Type B pancreatic cell (in vitro differentiated cells): ENCODE data around the gene CERT1. TPM values are rescaled to one million over a fixed set of nuclear protein-coding genes. Genes with fewer than 3 reads are reported as not detected.

Experiments
- DNase-seq: peaks from one replicate; pipeline ENCODE4 v3.0.0; 2021; ENCODE audit warnings: mixed read lengths; ENCODE audit not compliant: unreplicated experiment; ENCODE audit errors: extremely low spot score
- H3K27ac Mint-ChIP-seq: 2 replicates; pipeline ENCODE4 v1.8.0; 2021; ENCODE audit warnings: mild to moderate bottlenecking, mixed read lengths
- H3K27me3 Mint-ChIP-seq: 2 replicates; pipeline ENCODE4 v1.8.0; 2021; ENCODE audit warnings: mixed read lengths
- H3K36me3 Mint-ChIP-seq: 2 replicates; pipeline ENCODE4 v1.8.0; 2021; ENCODE audit warnings: mixed read lengths
- H3K4me1 Mint-ChIP-seq: one replicate; pipeline ENCODE4 v1.8.0; 2021; ENCODE audit warnings: mixed read lengths; ENCODE audit not compliant: unreplicated experiment
- H3K4me3 Mint-ChIP-seq: 2 replicates; pipeline ENCODE4 v1.8.0; 2021; ENCODE audit warnings: mild to moderate bottlenecking, mixed read lengths
- H3K9me3 Mint-ChIP-seq: 2 replicates; pipeline ENCODE4 v1.8.0; 2021; ENCODE audit warnings: mixed read lengths
- total RNA-seq: library from RNA; stranded (reverse); gene quantifications from 2 replicates; pipeline ENCODE4 v1.2.1, GENCODE V29; 2021; ENCODE audit warnings: low replicate concordance
- TF ChIP-seq, protein P1 (sequence below): fragments of 200-600 bp; sonication (generic); conservative IDR thresholded peaks from 2 replicates; pipeline ENCODE4 v1.5.0; 2021; ENCODE audit warnings: antibody characterized with exemption, mild to moderate bottlenecking

The CERT1 gene
- total RNA-seq, 1 donor from 2014 or later: 55.6 TPM

DNA sequence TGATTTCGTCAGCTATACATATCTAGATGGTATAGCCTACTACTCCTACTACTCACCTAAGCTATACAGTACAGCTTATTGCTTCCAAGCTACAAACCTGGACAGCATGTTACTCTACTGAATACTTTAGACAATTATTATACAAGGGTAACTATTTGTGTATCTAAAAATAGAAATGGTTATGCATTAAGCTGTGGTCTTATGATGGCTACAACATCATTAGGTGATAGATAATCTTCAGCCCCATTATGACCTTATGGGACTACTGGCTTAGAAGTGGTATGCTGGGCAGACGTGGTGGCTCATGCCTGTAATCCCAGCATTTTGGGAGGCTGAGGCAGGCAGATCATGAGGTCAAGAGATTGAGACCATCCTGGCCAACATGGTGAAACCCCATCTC lies 40.2 kb downstream of the CERT1 start:
- no peak overlapping the region for H3K4me3 Mint-ChIP-seq
- peaks cover 3% of the 10 kb centered on the region for H3K9me3 Mint-ChIP-seq
- no peaks in the 10 kb centered on the region for H3K27me3 Mint-ChIP-seq
- H3K27ac Mint-ChIP-seq: no peak overlapping the region
- H3K4me1 Mint-ChIP-seq: peaks cover 15% of the 10 kb centered on the region
- DNase-seq: no peak
- TF ChIP-seq, protein P1, sequence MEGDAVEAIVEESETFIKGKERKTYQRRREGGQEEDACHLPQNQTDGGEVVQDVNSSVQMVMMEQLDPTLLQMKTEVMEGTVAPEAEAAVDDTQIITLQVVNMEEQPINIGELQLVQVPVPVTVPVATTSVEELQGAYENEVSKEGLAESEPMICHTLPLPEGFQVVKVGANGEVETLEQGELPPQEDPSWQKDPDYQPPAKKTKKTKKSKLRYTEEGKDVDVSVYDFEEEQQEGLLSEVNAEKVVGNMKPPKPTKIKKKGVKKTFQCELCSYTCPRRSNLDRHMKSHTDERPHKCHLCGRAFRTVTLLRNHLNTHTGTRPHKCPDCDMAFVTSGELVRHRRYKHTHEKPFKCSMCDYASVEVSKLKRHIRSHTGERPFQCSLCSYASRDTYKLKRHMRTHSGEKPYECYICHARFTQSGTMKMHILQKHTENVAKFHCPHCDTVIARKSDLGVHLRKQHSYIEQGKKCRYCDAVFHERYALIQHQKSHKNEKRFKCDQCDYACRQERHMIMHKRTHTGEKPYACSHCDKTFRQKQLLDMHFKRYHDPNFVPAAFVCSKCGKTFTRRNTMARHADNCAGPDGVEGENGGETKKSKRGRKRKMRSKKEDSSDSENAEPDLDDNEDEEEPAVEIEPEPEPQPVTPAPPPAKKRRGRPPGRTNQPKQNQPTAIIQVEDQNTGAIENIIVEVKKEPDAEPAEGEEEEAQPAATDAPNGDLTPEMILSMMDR: no peak
- peaks cover 24% of the 10 kb centered on the region for H3K36me3 Mint-ChIP-seq

DNA sequence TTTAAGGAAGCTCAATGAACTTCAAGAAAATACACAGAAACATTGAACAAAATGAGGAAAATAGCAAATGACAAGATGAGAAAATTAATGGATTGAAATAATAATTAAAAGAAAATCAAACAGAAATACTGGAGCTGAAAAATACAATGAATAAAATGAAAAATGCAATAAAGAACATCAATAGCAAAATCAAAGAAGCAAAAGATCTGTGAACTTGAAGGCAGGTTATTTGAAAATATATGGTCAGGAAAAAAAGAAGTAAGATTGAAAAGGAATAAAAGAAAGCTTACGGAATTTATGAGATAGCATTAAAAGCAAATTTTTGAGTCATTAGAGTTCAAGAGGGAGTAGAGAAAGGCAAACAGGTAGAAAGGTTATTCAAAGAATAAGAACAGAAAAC lies 42.4 kb downstream of the CERT1 start:
- H3K4me3 Mint-ChIP-seq: no peak overlapping the region
- H3K27ac Mint-ChIP-seq: no peak overlapping the region
- TF ChIP-seq, protein P1: no peak
- H3K4me1 Mint-ChIP-seq: peaks cover 26% of the 10 kb centered on the region
- H3K27me3 Mint-ChIP-seq: no peaks in the 10 kb centered on the region
- DNase-seq: no peak
- H3K36me3 Mint-ChIP-seq: peaks cover 27% of the 10 kb centered on the region
- H3K9me3 Mint-ChIP-seq: peaks cover 3% of the 10 kb centered on the region

DNA sequence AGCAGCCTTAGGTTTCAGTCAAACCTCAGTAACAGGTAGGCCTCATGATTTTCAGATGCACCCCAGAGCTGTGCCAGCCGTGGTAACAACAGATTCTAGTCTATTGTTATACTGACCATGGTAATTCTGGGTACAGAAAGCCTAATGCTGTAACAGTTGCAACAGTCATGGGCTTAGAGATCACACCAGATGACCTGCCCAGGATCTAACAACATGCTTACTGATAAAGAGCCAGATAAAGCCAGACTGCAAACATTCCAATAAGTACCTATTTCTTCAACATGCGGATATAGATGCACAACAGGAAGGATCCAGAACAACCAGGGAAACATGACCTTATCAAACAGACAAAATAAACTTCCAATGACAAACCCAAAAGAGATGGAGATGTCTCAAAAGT lies 42.8 kb downstream of the CERT1 start:
- Mint-ChIP-seq H3K9me3 (peaks cover 3% of the 10 kb centered on the region), H3K4me3 (no peak overlapping the region), H3K36me3 (peaks cover 27% of the 10 kb centered on the region), H3K27me3 (no peaks in the 10 kb centered on the region), H3K4me1 (peaks cover 31% of the 10 kb centered on the region), H3K27ac (no peak overlapping the region)
- no peak for DNase-seq
- TF ChIP-seq, protein P1: no peak

DNA sequence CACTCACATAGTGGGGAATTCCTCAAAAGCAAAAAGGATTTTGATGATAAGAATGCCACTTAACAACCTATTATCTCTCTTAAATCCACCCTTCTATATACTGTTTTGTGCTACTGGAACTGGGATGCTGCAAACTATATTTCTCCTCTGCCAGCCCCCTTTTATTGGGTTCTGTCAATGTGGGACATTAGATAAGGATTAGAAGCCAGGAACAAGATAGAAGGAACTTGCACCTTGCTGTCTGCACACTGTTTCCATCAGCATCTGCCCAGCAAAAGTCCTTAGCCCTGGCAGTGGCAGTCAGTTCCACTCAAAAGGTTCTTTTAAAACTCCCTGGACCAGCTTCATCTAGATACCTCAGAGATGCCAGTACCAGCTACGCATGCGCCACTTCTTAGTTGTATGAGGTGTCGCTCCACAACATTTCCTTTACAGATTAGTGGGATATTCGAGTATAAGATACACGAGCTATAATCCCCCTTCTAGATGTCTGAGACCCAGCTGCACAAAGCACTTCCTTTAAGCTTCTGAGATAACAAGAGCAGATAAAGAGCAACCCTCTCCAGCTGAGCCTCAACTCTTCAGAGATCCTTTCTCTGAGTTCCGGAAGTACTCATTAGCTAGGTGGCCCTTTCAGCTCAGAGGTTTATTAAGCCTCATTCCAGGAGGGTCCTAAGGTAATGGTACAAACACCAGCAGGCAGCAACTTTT lies 45.3 kb downstream of the CERT1 start:
- no peak for DNase-seq
- H3K27ac Mint-ChIP-seq: no peak overlapping the region
- peaks cover 30% of the 10 kb centered on the region for H3K36me3 Mint-ChIP-seq
- peaks cover 7% of the 10 kb centered on the region for H3K9me3 Mint-ChIP-seq
- no peak overlapping the region for H3K4me3 Mint-ChIP-seq
- TF ChIP-seq, protein P1: no peak
- H3K4me1 Mint-ChIP-seq: peaks cover 32% of the 10 kb centered on the region
- no peaks in the 10 kb centered on the region for H3K27me3 Mint-ChIP-seq

DNA sequence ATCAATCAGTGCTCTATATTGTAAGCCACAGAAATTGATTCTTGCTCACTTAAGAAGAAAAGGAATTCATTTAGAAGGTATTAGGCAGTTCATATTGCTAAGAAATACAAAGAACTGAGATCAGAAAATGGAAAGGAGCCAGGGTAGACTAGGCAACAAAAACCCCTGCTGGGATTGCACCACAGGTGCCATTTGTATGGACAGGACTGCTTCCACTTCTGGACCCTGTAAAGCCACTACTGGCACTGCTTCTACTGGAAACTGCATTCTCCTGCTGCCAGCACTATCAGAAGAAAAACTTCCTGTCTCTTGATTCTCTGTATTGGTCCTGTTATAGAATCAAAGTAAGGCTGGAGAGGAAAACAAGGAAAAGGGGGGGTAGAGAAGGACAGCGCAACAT lies 45.9 kb downstream of the CERT1 start:
- Mint-ChIP-seq H3K4me1 (peaks cover 39% of the 10 kb centered on the region), H3K4me3 (no peak overlapping the region)

More for the DNA sequence above, 45.9 kb downstream of the CERT1 start:
- Mint-ChIP-seq H3K9me3 (peaks cover 7% of the 10 kb centered on the region), H3K27me3 (no peaks in the 10 kb centered on the region), H3K36me3 (peaks cover 25% of the 10 kb centered on the region), H3K27ac (no peak overlapping the region)
- TF ChIP-seq, protein P1: no peak
- DNase-seq: no peak
